ENCODE data around the gene MAP3K15.

MAP3K15 gene, protein sequence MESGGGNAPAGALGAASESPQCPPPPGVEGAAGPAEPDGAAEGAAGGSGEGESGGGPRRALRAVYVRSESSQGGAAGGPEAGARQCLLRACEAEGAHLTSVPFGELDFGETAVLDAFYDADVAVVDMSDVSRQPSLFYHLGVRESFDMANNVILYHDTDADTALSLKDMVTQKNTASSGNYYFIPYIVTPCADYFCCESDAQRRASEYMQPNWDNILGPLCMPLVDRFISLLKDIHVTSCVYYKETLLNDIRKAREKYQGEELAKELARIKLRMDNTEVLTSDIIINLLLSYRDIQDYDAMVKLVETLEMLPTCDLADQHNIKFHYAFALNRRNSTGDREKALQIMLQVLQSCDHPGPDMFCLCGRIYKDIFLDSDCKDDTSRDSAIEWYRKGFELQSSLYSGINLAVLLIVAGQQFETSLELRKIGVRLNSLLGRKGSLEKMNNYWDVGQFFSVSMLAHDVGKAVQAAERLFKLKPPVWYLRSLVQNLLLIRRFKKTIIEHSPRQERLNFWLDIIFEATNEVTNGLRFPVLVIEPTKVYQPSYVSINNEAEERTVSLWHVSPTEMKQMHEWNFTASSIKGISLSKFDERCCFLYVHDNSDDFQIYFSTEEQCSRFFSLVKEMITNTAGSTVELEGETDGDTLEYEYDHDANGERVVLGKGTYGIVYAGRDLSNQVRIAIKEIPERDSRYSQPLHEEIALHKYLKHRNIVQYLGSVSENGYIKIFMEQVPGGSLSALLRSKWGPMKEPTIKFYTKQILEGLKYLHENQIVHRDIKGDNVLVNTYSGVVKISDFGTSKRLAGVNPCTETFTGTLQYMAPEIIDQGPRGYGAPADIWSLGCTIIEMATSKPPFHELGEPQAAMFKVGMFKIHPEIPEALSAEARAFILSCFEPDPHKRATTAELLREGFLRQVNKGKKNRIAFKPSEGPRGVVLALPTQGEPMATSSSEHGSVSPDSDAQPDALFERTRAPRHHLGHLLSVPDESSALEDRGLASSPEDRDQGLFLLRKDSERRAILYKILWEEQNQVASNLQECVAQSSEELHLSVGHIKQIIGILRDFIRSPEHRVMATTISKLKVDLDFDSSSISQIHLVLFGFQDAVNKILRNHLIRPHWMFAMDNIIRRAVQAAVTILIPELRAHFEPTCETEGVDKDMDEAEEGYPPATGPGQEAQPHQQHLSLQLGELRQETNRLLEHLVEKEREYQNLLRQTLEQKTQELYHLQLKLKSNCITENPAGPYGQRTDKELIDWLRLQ (N-terminal part only)

DNA sequence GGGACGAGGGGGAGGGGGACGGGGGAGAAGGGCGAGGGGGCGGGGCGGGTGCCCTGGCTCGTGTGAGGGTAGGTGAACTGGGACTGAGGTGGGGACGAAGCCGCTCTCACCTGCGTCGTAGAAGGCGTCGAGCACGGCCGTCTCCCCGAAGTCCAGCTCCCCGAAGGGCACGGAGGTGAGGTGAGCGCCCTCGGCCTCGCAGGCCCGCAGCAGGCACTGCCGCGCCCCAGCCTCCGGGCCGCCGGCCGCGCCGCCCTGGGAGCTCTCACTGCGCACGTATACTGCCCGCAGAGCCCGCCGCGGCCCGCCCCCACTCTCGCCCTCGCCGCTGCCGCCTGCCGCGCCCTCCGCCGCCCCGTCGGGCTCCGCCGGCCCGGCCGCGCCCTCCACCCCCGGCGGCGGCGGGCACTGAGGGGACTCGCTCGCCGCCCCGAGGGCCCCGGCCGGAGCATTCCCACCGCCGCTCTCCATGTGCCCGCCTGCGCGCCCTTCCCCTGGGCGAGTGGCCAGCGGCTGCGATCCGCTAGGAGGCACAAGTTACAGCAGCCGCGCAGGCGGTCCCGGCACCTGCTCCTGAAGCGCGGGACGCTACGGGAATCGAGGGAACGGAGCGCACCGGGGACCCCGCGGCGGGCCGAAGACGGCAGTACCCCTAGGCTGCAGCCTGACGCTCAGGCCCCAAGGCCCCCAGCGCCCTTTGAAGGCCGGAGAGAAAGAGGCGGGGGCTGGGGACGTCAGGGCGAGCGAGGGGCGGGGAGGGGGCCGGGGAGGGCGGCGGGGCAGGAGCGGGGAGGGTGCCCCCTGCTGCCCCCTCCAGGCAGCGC lies at the start of gene MAP3K15:
Gene MAP3K15, minus strand, starts transcription at position 718 of the 824 bp plus-strand sequence. Its CDS starts 247 bp downstream, at position 471.
- DNase-seq = no peak

DNA sequence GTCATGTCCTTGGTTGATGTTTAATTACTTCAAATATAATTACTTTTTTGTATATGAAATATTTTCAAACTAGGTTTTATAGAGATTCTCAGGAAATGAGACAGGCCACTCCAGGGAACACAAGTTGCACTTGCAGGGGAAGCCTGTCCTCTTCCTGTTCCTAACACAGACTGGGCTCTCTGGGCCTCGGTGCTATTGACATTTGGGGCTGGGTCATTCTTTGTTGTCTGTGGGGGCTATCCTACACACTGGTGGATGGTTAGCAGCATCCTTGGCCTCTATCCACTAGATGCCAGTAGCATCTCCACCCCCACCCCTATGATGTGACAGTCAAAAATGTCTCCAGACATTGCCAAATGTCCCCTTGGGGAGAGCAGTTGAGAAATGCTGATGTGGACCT lies 49.3 kb upstream of the MAP3K15 start:
- DNase-seq = no peak

GRCh38 chrX:19563746-19564145 lies 48.4 kb upstream of the MAP3K15 start:
- DNase-seq = no peak

DNA sequence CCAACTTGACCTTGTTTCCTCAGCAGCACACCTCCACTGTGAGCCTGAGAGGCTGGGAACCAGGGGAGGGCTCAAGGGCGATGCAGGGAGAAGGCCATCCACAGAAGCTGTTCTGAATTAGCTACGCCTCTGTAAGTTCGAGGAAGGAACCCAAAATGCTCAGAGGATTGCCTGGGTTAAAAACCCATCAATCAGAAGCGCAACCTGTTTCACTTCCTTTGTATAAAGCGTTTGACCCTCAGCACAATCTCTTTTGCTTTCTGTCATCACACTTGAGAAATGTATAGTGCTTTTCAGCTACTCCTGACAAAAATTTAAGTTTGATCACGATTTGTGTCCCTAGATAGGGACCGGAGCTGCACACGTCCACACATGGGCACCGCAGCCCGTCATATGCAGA lies 48.0 kb upstream of the MAP3K15 start:
- no peak for DNase-seq

DNA sequence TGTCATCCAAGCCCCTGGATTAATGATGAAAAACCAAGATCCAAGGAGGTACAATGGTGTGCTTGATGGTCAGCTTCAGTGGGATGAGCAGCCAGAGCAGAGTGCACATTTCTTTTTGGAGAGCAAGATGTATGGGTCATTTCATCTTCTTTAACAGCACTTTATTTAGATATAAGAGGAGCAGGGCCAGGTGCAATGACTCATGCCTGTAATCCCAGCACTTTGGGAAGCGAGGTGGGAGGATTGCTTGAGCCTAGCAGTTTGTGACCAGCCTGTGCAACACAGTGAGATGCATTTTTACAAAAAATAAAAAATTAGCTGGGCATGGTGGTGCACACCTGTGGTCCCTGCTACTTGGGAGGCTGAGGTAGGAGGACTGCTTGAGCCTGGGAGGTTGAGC lies 45.3 kb upstream of the MAP3K15 start:
- no peak for DNase-seq

DNA sequence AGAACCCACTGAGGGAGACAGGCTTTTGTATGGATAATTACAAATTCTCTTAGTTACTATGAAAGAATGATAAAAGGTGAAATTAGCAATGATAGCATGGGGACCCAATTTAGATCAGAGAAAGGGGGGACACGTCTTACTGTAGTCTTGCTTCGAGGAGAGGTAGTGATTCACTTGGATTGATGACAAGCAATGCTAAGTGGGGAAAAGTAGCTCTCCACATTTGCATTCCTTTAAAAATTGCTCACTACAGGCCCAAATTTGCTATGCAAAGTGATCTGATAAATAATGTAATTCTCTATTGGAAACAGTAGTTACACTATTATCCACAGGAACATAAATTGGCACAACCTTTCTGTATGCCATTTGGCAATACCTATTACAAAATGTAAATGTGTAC lies 42.5 kb upstream of the MAP3K15 start:
- no peak for DNase-seq

- no peak for DNase-seq
Measured at GRCh38 chrX:19556202-19556601, 40.9 kb upstream of the MAP3K15 start.

GRCh38 chrX:19555683-19556082 lies 40.4 kb upstream of the MAP3K15 start:
- no peak for DNase-seq

DNA sequence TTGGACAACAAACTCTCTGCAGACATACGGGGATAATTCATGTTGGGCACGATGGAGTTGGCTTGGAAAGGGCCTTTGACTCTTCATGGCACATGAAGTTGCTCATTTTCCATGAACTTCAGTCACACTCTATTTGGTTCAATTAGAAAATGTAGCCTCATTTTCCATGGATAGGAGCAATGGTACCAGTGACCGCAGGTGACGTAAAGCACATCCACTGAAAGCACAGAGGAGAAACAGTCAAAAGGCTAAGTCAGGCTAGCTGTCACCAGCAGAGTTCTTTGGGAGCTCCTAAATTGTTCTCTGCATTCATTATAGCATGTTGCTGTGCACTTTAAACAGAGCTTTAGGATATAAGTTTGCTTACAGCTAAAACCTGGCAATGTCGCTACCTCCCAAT lies 39.9 kb upstream of the MAP3K15 start:
- DNase-seq = no peak

DNA sequence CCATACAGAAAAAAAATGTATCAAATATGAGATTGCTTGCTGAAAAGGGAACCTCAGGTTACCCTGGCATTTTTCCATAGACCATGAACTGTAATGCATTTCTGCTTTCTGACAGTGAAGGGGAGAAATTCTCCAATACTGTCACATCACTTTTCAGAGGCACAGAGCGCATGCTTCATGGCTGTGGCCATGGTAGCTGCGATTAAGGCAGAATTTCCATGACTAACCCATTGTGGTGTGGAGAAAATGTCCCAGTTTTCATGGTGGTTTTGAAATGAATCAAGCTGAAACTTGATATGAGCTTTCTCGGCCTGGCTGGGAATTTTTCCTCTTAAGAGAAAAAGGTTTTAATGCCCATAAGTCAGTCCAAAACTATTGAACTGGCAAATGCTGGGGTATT lies 39.5 kb upstream of the MAP3K15 start:
- DNase-seq = no peak

DNA sequence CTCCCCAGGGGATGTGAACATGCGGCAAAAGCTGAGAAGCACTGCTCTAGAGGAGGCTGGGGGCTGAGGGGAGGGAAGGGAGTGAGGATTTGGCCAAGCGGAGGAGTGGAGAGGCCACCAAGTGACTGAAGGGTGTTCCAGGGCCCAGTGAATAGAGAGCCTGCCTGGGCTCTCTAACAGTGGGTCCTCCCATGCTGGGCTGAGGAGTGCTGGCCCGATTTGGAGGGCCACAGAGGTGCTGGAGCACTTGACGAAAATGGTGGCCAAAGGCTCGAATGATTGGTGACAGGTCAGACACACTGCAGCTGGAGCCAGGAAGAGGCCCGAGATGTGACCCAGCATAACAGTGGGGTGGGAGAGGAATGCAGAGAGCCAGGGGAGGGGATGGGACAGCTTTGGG lies 37.5 kb upstream of the MAP3K15 start:
- DNase-seq = no peak

GRCh38 chrX:19549838-19550237 lies 34.5 kb upstream of the MAP3K15 start:
- DNase-seq = no peak

GRCh38 chrX:19548934-19549333 lies 33.6 kb upstream of the MAP3K15 start:
- DNase-seq = no peak

DNA sequence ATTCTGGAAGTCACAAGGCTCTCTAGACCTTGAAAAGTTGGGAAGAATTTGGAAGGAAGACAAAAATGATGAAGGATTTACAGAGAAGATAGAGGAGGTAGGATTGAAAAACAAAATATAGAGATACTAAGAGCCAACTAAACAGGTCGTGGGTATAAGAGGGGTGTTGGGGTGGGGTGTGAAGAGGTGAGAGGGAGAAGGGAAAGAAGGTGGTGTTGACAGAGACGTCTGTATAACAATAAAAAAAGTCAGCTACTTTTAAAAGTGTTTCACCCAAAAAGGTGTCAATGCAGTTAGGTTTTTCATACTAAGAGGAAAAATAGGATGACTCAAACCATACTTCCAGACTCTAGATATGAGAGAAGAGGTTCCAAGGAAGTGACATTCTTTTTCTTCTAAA lies 33.0 kb upstream of the MAP3K15 start:
- no peak for DNase-seq

- no peak for DNase-seq
Measured at GRCh38 chrX:19545651-19546050, 30.3 kb upstream of the MAP3K15 start.

DNA sequence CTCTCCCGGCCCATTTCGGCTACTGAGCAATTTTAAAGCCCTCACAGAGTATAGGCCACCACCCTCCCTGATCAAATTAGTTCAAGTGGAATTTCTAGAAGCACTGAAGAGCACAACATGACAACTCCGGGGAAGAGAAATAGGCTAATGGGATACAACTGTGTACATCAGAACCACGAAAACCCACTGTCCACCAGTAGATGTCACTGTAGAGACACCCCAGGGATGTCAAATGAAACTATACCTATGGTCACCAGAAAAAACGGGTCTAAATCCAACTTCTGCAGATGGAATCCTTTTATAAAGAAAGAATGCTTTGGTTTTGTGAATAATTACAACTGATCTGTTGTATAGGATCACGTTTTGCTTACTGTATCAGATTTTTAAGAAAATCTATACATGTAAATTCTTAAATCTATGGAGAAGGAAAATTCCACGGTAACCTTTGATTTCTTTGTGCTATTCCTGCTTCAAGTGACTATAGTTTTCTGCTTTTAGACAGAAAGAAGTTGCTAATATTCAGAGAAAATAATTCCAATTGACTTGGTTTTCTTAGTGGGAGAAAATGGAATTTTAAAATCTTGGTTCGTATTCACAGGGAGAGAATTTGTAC lies 29.5 kb upstream of the MAP3K15 start:
- DNase-seq = no peak

- DNase-seq = no peak
Measured at GRCh38 chrX:19543951-19544381, 28.7 kb upstream of the MAP3K15 start.

DNA sequence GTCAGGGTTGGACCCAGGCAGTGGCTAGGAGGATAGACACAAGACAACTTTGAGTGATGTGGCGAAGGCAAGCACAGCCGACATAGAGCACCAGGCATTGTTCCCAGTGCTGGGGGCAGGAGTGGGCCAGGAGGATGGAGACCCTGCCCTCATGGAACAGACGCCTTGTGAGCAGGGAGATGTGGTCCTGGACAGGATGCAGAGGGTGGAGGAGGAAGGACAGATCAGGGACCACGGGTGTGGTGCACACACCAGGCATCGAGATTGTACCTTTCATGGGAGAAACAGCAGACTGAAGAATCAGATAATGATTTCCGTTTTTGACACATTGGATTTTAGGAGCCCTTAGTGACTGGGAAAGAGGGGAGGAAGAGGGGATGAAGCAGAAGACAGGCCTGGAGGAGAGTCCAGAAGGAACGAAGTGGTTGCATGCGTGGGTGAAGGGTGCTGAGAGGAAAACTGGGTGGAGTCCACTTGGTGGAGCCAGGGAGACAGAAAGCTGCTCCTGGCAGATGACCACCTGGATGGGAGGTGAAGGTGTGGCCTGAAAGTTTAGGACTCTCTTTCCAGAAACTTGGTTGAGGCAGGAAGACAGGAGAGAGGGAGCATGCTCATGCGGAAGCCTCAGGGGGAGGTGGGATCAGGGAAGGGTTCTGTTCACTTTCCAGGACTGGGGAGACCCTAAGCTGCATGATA lies 27.9 kb upstream of the MAP3K15 start:
- DNase-seq = no peak

GRCh38 chrX:19541931-19542330 lies 26.6 kb upstream of the MAP3K15 start:
- no peak for DNase-seq

GRCh38 chrX:19541196-19541595 lies 25.9 kb upstream of the MAP3K15 start:
- DNase-seq = no peak

GRCh38 chrX:19540076-19540475 lies 24.8 kb upstream of the MAP3K15 start:
- DNase-seq = no peak

All from NCI-H2171 (cell line).